CD4-positive, alpha-beta T cell treated with Interleukin-12 subunit alpha and Interleukin-12 subunit beta, for 1 hour (primary cell): ENCODE data around the gene TMEM62.
A peak's percentile ranks its signal among the peaks of the same experiment; 100 is the strongest.
"Not testable (repeated sequence)": the region's sequence is repeated elsewhere in the genome, so short reads cannot be mapped to it uniquely, and the experiment has no call there.

Experiments used
- DNase-seq: peaks from one replicate; pipeline ENCODE4 v3.0.0-alpha.2; 2020

TMEM62 gene

GRCh38 chr15:43184407-43185124 lies 51.2 kb downstream of the TMEM62 start:
- peak; percentile 5 for DNase-seq

DNA sequence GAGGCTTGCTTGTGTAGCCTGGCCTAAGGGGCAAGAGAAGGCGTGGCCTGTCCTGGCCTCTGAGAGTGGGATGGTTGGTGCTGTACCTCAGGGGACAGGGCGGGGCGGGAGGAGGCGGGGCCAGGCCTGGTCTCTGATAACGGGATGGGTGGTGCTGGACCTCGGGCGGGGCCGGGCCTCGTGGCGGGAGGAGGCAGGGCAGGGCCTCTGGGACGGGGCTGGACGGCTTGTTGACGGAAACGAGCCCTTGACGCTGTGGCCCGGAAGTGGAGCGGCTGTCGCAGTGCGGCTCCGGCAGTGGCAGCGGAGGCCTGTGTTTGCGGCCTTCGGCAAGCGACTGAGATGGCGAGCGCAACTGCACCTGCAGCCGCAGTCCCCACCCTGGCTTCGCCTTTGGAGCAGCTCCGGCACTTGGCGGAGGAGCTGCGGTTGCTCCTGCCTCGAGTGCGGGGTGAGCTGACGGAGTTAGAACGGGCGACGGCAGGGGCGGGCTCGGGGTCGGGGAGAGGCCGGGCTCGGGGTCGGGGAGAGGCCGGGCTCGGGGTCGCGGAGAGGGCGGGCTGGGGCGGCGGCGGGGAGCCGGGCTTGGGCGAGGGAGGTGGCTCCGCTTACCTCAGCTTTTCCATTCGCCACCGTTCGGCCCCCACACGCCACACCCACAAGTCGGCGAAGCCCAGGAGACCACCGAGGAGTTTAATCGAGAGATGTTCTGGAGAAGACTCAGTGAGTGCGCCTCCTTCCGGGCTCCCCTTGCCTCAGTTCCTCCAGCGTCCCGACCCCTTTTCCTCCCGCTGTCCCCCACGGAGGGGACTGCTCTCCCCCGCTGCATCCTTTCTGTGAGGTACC lies 52.0 kb downstream of the TMEM62 start, which contains the start of gene CCNDBP1:
Gene CCNDBP1 (plus strand): TSS at position 247 of the 846 bp plus-strand sequence. CDS start 96 bp downstream, at position 343.
- peak; percentile 92 for DNase-seq

- DNase-seq: no peak
These were observed 52.6 kb downstream of the TMEM62 start for GRCh38 chr15:43186003-43186353.

- DNase-seq: peak; percentile 65
These were observed 54.3 kb downstream of the TMEM62 start for GRCh38 chr15:43187544-43188155.

DNA sequence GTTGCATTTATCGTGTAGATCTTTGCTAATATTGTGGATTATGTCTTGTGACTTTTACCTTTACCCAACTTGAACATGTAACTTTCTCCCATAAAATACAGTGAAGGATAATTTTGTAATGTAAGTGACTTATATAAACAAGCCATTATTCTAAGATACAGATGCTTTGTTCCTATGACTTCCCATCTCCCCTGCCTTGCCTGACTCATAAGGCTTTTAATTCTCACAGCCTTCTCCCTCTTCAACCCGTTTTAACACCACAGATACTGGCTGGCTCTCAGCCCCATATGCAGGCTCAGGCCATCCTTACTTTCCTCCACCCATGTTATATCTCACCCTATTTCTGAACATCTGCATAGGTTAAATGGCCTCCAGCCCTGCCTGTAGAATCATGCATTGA lies 55.9 kb downstream of the TMEM62 start:
- DNase-seq: no peak

GRCh38 chr15:43190178-43190577 lies 56.8 kb downstream of the TMEM62 start:
- no peak for DNase-seq

DNA sequence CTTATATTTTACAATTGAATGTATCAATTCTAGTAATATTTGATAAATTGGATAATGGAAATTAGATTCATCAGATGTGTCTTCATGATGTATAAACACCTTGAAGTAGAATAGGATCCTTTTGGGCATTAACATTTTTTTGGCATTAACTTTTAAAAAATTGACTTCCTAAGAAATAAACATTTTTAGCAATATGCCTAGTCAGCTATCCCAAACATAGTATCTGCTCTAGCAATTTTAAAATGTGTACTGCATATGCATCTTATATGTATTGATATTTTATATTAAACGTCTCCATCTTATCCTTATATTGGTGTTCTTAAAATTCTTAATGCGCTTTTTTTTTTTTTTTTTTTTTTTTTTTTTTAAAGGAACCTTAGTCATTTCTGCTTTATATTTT lies 60.3 kb downstream of the TMEM62 start:
- no peak for DNase-seq

- no peak for DNase-seq
These were observed 61.4 kb downstream of the TMEM62 start for GRCh38 chr15:43194795-43195194.

DNA sequence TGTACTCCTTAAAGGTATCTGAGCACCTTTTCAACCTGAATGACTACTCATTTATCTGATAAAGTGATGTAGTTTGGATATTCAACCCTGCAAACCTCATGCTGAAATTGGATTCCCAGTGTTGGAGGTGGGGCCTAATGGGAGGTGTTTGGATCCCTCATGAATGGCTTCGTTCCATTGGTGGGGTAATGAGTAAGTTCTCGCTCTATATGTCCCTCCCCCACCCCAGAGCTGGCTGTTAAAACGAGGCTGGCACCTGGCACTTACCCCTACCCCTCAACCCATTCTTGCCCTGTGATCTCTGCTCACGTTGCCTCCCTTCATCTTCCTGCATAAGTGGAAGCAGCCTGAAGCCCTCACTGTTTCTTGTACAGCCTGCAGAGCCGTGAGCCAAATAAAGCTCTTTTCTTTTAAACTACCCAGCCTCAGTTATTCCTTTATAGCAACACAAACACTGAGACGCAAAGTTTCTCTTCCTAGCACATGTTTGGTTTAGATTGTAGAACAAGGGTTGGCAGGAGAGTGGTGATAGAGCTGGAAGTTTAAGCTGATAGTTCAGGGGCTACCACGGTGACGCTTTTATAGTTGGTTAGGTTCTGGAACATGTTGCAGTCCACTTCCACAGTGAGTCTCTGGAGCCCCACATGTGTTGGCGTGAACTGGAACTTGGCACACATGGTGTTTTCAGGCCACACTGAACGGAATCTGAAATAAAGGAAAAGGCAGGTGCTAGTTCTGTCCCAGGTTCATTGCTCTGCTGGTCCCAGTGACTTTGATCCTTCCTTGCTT lies 63.6 kb downstream of the TMEM62 start:
- DNase-seq: no peak

GRCh38 chr15:43197773-43198172 lies 64.4 kb downstream of the TMEM62 start:
- not testable (repeated sequence) for DNase-seq

DNA sequence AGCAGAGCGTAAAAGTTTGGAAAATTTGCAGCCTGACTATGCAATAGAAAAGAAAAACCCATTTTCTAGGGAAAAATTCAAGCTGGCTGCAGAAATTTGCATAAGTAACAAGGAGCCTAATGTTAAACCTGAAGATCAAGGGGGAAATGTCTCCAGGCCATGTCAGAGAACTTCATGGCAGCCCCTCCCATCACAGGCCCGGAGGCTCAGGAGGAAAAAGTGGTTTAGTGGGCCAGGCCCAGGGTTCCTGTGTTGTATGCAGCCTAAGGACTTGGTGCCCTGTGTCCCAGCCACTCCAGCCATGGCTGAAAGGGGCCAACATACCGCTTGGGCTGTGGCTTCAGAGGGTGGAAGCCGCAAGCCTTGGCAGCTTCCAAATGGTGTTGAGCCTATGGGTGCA lies 65.2 kb downstream of the TMEM62 start:
- not testable (repeated sequence) for DNase-seq

- DNase-seq: no peak
These were observed 65.6 kb downstream of the TMEM62 start for GRCh38 chr15:43198992-43199391.

GRCh38 chr15:43199945-43200488 lies 66.6 kb downstream of the TMEM62 start:
- no peak for DNase-seq

DNA sequence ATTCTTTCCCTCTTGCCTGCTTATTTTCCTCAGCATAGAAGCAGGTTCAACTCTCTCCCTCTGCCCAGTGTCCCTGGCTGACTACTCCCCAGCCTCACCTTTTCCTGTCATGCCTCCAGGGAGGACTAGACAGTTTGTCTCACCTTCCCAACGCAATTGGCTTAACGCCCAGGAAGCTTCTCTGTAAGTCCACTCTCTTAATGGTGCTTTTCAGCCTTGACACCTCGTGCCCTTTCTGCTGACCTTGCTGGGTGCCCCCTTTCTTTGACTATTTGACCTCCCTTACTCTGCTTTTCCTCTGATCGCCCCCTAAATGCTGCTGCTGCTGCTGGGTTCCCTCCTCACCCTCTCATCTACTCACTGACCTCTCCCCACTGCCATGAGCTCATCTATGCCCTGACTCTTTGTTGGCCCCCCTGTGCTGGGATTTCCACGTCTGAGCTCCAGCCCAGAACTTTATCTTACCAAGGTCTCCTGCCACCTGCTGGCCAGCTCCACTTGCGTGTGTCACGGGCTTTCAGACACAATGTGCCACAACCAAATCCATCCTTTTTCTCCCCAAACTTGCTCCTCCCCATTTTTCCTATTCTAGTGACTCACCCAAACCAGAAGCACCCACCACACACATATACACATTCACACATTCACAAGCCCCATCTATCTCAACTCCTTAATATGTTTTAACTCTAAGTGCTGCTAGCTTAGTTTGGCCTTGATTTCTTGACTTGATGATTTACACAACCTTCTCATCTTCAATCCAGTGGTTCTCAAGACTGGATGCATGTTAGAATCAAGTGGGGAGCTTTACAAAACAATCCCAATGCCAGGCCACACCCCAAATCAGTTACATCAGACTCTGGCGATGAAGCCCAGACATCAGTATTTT lies 70.9 kb downstream of the TMEM62 start:
- peak; percentile 48 for DNase-seq

DNA sequence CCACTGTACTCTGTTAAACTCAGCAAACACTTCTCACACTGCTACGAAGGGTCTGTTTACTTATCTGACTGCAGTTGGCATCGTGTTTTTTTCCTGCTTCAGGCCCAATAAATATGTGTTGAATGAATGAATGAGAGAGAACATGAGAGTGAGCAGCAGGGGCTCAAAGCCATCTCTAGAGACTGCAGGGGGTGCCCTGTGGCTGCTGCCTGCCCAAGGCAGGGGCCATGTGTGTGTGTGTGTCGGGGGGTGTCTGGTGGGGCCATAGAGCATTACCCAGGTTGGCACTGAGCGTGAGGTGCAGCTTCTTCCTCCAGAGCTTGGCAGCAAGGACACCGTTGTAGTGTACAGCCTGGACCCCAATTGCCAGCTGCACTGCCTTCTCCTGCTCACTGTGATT lies 72.7 kb downstream of the TMEM62 start:
- DNase-seq: no peak

DNA sequence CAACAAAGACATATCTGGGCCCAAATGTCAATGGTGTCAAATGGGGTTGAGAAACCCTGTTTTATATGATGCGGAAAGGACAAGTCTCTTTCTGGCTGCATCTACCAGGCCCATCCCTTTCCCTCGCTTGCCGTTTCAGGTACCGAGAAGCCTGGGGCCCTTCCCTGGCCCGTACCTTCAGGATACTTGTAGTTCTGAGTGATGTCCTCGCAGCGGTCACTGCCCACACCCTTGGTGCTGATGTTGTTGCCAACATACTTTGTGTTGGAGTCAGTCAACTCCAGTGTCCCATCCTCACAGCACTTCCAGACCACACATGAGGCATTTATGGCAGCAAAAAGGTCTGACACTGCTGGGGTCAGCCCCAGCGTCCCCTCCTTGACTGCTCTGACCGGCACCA lies 73.6 kb downstream of the TMEM62 start:
- no peak for DNase-seq

DNA sequence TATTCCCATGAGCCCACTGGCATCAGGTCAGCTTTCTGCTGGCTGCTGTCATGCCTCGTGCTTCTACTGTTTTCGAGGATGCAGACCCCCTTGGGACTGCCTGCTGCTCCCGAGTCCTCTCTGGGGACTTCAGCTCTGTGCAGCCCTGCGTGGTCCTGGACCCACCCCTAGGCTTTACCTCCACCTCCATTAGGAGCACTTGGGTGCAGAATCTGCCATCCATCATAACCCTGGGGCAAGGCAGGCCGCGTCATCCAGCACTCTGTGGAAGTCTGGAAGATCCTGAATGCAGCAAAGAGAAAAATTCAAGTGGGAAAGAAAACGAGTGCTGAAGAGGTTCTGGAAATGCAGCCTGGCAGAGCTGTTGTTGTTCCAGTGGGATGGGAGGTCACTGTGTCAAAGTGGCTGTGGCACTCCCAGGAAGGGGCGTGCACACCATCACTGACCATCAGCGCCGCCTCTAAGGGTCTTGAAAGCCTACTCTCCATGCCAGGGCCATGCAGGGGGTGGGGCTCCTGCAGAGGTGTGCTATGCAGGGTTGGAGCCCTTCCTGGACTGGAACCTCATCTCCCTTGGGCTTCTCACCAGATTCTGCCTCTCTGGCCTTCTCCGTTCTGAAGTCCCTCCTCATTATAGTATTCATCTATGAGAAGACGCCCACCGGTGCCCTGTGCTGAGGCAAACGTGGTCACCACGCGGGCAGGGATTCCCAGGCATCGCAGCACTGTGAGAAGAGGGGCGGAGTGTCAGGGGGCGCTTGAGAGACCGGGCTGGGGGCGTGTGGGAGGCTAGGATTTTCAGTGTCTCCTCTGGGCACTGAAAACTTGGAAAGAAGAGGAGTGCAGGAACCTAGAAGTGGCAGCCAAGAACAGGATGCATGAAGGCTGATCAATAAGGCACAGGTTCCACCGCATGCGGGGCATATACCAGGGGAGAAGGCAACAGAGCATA lies 74.9 kb downstream of the TMEM62 start:
- no peak for DNase-seq

DNA sequence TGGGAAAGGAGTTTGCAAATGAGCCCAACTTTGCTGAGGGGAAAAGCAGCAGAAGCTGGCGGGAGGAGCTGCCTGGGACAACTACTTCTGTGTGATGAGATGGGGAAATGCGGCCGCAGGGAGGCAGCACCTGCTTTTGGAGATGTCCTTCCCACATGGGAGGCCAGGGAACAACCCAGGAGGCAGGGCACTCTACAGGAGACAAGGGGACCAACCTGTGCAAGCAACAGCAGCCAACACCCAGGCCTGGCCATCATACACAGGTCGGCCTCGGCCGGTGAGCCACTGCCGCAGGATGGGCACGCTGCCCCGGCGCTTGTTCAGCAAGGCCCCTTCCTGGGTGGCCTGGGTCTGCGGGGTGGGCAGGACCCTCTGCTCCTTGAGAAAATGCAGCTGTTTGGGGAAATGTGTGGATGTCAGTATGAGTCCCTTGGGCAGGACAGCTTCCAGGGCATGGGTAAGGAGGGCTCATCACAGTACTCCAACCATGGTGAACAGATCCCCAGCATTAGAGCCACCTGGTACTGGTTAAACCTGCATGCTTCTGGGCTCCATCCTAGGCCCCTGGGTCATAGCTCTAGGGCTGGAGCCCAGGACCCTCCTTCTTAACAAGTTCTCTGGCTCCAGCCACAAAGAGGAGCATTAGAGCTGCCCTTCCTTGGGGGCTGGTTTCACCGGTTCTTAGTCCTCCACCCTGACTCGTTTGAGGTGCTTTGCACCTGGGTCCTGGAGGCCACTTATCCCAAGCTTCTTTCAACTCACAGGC lies 75.9 kb downstream of the TMEM62 start:
- no peak for DNase-seq

DNA sequence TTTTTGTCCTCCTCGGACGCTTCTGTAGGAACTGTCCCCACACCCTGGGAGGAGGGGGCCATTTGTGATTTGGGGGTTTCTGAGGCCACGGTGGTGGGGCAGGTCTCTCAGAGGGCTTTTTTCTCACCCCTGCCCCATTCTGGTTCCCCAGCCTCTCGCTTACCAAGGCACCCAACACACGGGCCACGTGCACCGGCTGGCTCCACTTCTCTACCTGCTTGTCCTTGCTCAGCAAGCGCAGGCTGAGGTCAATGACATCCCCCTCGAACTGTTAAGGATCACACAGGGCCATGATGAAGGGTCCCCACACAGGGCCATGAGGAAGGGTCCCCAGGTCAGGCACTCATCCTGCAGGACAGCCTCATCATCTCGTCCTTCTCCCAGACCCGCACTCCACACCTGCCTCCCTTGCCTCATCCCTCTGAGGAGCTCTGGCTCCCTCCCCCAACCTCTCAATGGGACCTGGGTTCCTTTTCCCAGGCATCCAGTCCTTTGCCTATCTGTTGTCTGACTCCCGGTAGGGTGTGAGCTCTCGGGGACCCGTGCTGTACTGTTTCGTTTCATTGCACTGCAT lies 76.9 kb downstream of the TMEM62 start:
- no peak for DNase-seq
